GM23248 (cell line): Measurements from ENCODE around the gene CCDC187. TPM values are rescaled to one million over a fixed set of nuclear protein-coding genes. Genes with fewer than 3 reads are reported as not detected.

Source experiments
- DNase-seq: peaks from one replicate; pipeline ENCODE4 v3.0.0-alpha.2; 2015
- H2AFZ ChIP-seq: fragments of 200-600 bp; sonication (generic); 2 replicates; pipeline ENCODE4 v1.6.1; 2016; ENCODE audit warnings: antibody characterized with exemption
- H3F3A ChIP-seq: fragments of 200-600 bp; sonication (generic); 2 replicates; pipeline ENCODE4 v1.6.1; 2016; ENCODE audit warnings: mild to moderate bottlenecking, antibody characterized with exemption, mixed run types; ENCODE audit not compliant: insufficient read depth
- H3K27ac ChIP-seq: fragments of 200-600 bp; sonication (generic); 2 replicates; pipeline ENCODE4 v1.5.1; 2016; ENCODE audit warnings: mild to moderate bottlenecking
- H3K27me3 ChIP-seq: fragments of 200-600 bp; sonication (generic); replicated peaks from 2 replicates; pipeline ENCODE4 v1.6.1; 2016; ENCODE audit warnings: mild to moderate bottlenecking; ENCODE audit not compliant: insufficient read depth
- H3K36me3 ChIP-seq: fragments of 200-600 bp; sonication (generic); 2 replicates; pipeline ENCODE4 v1.6.1; 2016; ENCODE audit warnings: low read depth, mild to moderate bottlenecking
- H3K4me1 ChIP-seq: fragments of 200-600 bp; sonication (generic); 2 replicates; pipeline ENCODE4 v1.6.1; 2016; ENCODE audit warnings: mild to moderate bottlenecking; ENCODE audit not compliant: insufficient read depth
- H3K4me2 ChIP-seq: fragments of 200-600 bp; sonication (generic); one replicate; pipeline ENCODE4 v1.6.1; 2016; ENCODE audit warnings: mild to moderate bottlenecking; ENCODE audit not compliant: unreplicated experiment
- H3K4me3 ChIP-seq: fragments of 200-600 bp; sonication (generic); 2 replicates; pipeline ENCODE4 v1.5.1; 2016; ENCODE audit warnings: mild to moderate bottlenecking
- H3K79me2 ChIP-seq: fragments of 200-600 bp; sonication (generic); 2 replicates; pipeline ENCODE4 v1.6.1; 2016; ENCODE audit warnings: mild to moderate bottlenecking; ENCODE audit not compliant: insufficient read depth
- H3K9ac ChIP-seq: fragments of 200-600 bp; sonication (generic); 2 replicates; pipeline ENCODE4 v1.6.1; 2016; ENCODE audit warnings: mild to moderate bottlenecking
- H3K9me2 ChIP-seq: fragments of 200-600 bp; sonication (generic); 2 replicates; pipeline ENCODE4 v1.6.1; 2016; ENCODE audit warnings: mixed run types, mild to moderate bottlenecking, moderate library complexity; ENCODE audit not compliant: insufficient read depth
- H3K9me3 ChIP-seq: fragments of 200-600 bp; sonication (generic); one replicate; pipeline ENCODE4 v1.6.1; 2017; ENCODE audit warnings: low read depth
- H4K20me1 ChIP-seq: fragments of 200-600 bp; sonication (generic); 2 replicates; pipeline ENCODE4 v1.6.0; 2016; ENCODE audit not compliant: insufficient read depth
- EZH2 ChIP-seq: fragments of 200-600 bp; sonication (generic); IDR thresholded peaks from 2 replicates; pipeline ENCODE4 v1.6.1; 2018; ENCODE audit warnings: antibody characterized with exemption, mild to moderate bottlenecking; ENCODE audit not compliant: insufficient read depth, poor library complexity, severe bottlenecking
- EZH2phosphoT487 ChIP-seq: fragments of 200-600 bp; sonication (generic); IDR thresholded peaks from 2 replicates; pipeline ENCODE4 v1.6.1; 2018; ENCODE audit warnings: antibody characterized with exemption, moderate library complexity, mild to moderate bottlenecking, low read depth; ENCODE audit not compliant: insufficient read depth
- WGBS, 2 experiments: methylation state at CpG; one replicate each; pipeline ENCODE4 v1.1.6; 2015 to 2017; ENCODE audit warnings: low lambda C conversion rate in 2 of 2, low coverage in 1 of 2; ENCODE audit errors: missing lambda C conversion rate in 2 of 2; 5-methylcytosine and 5-hydroxymethylcytosine counted together
- in situ Hi-C: fragments of 300-500 bp; cut with MboI; formaldehyde crosslinking; loops from 2 replicates; pipeline ENCODE4 v1.15.0; 2020
- polyA plus RNA-seq: library from polyadenylated mRNA; unstranded; fragments of >200 nt; fragmentation: Nextera tagmentation; extraction: Ambion mirVana; gene quantifications from 2 replicates; pipeline ENCODE4 v1.2.1, GENCODE V29; 2016
- total RNA-seq: library from RNA; depleted of rRNA; stranded (reverse); fragments of >200 nt; shearing (Covaris generic); gene quantifications from 2 replicates; pipeline ENCODE4 v1.2.3, GENCODE V29; 2014

The CCDC187 gene
- total and polyA plus RNA-seq, 2 experiments from 2014 or later, result not detected

- no peaks in the 10 kb centered on the region for H3K9me2 ChIP-seq
- peaks cover 26% of the 10 kb centered on the region for H3K27me3 ChIP-seq
- no peak for DNase-seq
- no peaks in the 10 kb centered on the region for H3K4me1 ChIP-seq
- WGBS, 2 experiments, result 83 to 84% methylated on average over 16 of the region's 16 CpGs
- no peak overlapping the region for H3K4me2 ChIP-seq
- no peaks in the 10 kb centered on the region for H3K36me3 ChIP-seq
- H3K79me2 ChIP-seq, result no peaks in the 10 kb centered on the region
- no peaks in the 10 kb centered on the region for H3K9me3 ChIP-seq
- no peak overlapping the region for H3K27ac ChIP-seq
- TF ChIP-seq EZH2 (no peak), EZH2phosphoT487 (no peak)
- H4K20me1 ChIP-seq, result no peaks in the 10 kb centered on the region
- no peak overlapping the region for H2AFZ ChIP-seq
- H3K4me3 ChIP-seq, result no peak overlapping the region
- no peaks in the 10 kb centered on the region for H3F3A ChIP-seq
- no peak overlapping the region for H3K9ac ChIP-seq
- in situ Hi-C loops, result no loop called here
These were observed 97.2 kb downstream of the CCDC187 start for GRCh38 chr9:136206602-136207275.

- 72 to 79% methylated on average over 5 of the region's 5 CpGs for WGBS, 2 experiments
- no peak overlapping the region for H3K4me2 ChIP-seq
- no peak overlapping the region for H3K4me3 ChIP-seq
- no peaks in the 10 kb centered on the region for H3K79me2 ChIP-seq
- no peaks in the 10 kb centered on the region for H3K9me3 ChIP-seq
- no peaks in the 10 kb centered on the region for H3F3A ChIP-seq
- no peaks in the 10 kb centered on the region for H4K20me1 ChIP-seq
- no peak overlapping the region for H2AFZ ChIP-seq
- no peak overlapping the region for H3K27ac ChIP-seq
- no peaks in the 10 kb centered on the region for H3K4me1 ChIP-seq
- H3K9me2 ChIP-seq, result no peaks in the 10 kb centered on the region
- TF ChIP-seq EZH2 (no peak), EZH2phosphoT487 (no peak)
- DNase-seq, result no peak
- H3K27me3 ChIP-seq, result peaks cover 35% of the 10 kb centered on the region
- H3K9ac ChIP-seq, result no peak overlapping the region
- in situ Hi-C loops, result no loop called here
- no peaks in the 10 kb centered on the region for H3K36me3 ChIP-seq
These were observed 98.2 kb downstream of the CCDC187 start for GRCh38 chr9:136205707-136205992.

GRCh38 chr9:136204838-136205706, 98.8 kb downstream of the CCDC187 start, which contains the start of gene LHX3:
Gene LHX3 (minus strand): TSS chr9:136205128. CDS start chr9:136205012, 116 bp downstream.
- in situ Hi-C loops, result no loop called here
- Histone ChIP-seq H3K4me2 (no peak within 1 kb of the TSS), H3K4me1 (no peaks in the 10 kb centered on the region), H4K20me1 (no peaks in the 10 kb centered on the region), H3K9me3 (no peaks in the 10 kb centered on the region), H3K9me2 (no peaks in the 10 kb centered on the region), H3K27me3 (peaks cover 40% of the 10 kb centered on the region), H3K79me2 (no peaks in the 10 kb centered on the region), H3K27ac (no peak within 1 kb of the TSS), H3K36me3 (no peaks in the 10 kb centered on the region), H3K9ac (no peak within 1 kb of the TSS), H3F3A (no peaks in the 10 kb centered on the region), H2AFZ (no peak within 1 kb of the TSS), H3K4me3 (no peak within 1 kb of the TSS)
- TF ChIP-seq EZH2, result no peak
- no peak for TF ChIP-seq EZH2phosphoT487
- DNase-seq, result peak; percentile 57
- 9 to 12% methylated on average over 33 to 50 of the region's 70 CpGs for WGBS, 2 experiments

DNA sequence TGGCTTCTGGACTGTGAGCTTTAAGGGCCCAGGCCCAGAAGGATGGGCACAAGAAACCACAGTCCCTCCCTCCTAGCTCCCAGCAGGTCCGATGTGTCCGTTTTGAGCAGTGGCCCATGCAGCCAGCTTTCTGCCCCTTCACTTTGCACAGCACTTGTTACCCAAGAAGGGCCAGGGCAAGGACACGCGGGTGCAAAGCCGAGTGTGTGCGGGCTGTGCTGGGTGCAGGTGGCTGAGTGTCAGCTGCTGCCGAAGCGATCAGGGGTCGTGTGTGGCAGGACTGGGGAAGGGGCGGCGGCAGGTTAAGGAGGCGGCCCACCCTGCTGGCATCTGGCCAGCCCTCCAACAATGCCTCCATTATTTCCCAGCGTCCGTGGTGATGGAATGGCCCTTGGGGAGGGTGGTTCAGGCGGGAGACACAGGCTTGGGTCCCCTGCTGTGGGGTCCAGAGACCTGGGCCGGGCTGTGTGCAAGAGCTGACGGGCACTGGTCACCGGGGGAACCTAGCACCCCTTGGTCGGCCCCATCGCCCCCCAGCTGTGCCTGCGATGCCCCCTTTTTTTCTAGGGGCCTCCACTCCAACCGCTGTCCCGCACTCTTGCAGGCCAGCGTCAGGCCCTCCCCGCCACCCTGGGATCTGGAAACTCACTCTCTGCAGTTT, 99.6 kb downstream of the CCDC187 start:
- WGBS, 2 experiments, result 55 to 58% methylated on average over 24 to 25 of the region's 25 CpGs
- in situ Hi-C loops, result no loop called here
- no peak overlapping the region for H3K4me3 ChIP-seq

More for the DNA sequence above, 99.6 kb downstream of the CCDC187 start:
- Histone ChIP-seq H3K27me3 (peaks cover 48% of the 10 kb centered on the region), H3K27ac (no peak overlapping the region), H2AFZ (no peak overlapping the region), H3K9me3 (no peaks in the 10 kb centered on the region), H3K9me2 (no peaks in the 10 kb centered on the region), H3K4me2 (no peak overlapping the region), H4K20me1 (no peaks in the 10 kb centered on the region), H3K9ac (no peak overlapping the region), H3K79me2 (no peaks in the 10 kb centered on the region), H3K4me1 (no peaks in the 10 kb centered on the region), H3F3A (no peaks in the 10 kb centered on the region), H3K36me3 (no peaks in the 10 kb centered on the region)
- no peak for DNase-seq
- TF ChIP-seq EZH2 (no peak), EZH2phosphoT487 (no peak)
